Endothelial cell (in vitro differentiated cells): Measurements from ENCODE around the gene CYP4A11. TPM values are rescaled to one million over a fixed set of nuclear protein-coding genes. Genes with fewer than 3 reads are reported as not detected.
"Not testable (repeated sequence)": the region's sequence is repeated elsewhere in the genome, so short reads cannot be mapped to it uniquely, and the experiment has no call there.

Experiments
- DNase-seq: peaks from one replicate; pipeline ENCODE4 v3.0.0; 2021; ENCODE audit warnings: low spot score
- H3K27ac Mint-ChIP-seq: one replicate; pipeline ENCODE4 v1.8.0; 2021; ENCODE audit warnings: mixed read lengths, inconsistent platforms; ENCODE audit not compliant: unreplicated experiment
- H3K27me3 Mint-ChIP-seq: one replicate; pipeline ENCODE4 v1.8.0; 2021; ENCODE audit warnings: mild to moderate bottlenecking, moderate library complexity, mixed read lengths, inconsistent platforms; ENCODE audit not compliant: unreplicated experiment
- H3K36me3 Mint-ChIP-seq: one replicate; pipeline ENCODE4 v1.8.0; 2021; ENCODE audit warnings: mild to moderate bottlenecking, low read depth, mixed read lengths, inconsistent platforms; ENCODE audit not compliant: unreplicated experiment
- H3K4me1 Mint-ChIP-seq: one replicate; pipeline ENCODE4 v1.8.0; 2021; ENCODE audit warnings: mild to moderate bottlenecking, mixed read lengths, inconsistent platforms; ENCODE audit not compliant: unreplicated experiment
- H3K4me3 Mint-ChIP-seq: one replicate; pipeline ENCODE4 v1.8.0; 2021; ENCODE audit warnings: mild to moderate bottlenecking, mixed read lengths, inconsistent platforms; ENCODE audit not compliant: unreplicated experiment
- H3K9me3 Mint-ChIP-seq: one replicate; pipeline ENCODE4 v1.8.0; 2021; ENCODE audit warnings: mixed read lengths, inconsistent platforms; ENCODE audit not compliant: unreplicated experiment
- long read RNA-seq: library from polyadenylated mRNA; unstranded; transcript quantifications from one replicate; pipeline ENCODE4 v2.0.0, GENCODE V29; 2020; ENCODE audit not compliant: unreplicated experiment
- total RNA-seq: library from RNA; stranded (reverse); fragmentation: NEBNext Ultra II Directional; extraction: Animal tissue kit (Norgen Biotek cat#: 25700); gene quantifications from one replicate; pipeline ENCODE4 v1.2.1, GENCODE V29; 2021; ENCODE audit not compliant: unreplicated experiment
- TF ChIP-seq, protein P1 (sequence below): fragments of 200-600 bp; sonication (generic); IDR thresholded peaks from one replicate; pipeline ENCODE4 v1.5.0; 2021; ENCODE audit warnings: antibody characterized with exemption; ENCODE audit not compliant: unreplicated experiment

CYP4A11 gene
- total RNA-seq = not detected
- long read RNA-seq = 0 reads

DNA sequence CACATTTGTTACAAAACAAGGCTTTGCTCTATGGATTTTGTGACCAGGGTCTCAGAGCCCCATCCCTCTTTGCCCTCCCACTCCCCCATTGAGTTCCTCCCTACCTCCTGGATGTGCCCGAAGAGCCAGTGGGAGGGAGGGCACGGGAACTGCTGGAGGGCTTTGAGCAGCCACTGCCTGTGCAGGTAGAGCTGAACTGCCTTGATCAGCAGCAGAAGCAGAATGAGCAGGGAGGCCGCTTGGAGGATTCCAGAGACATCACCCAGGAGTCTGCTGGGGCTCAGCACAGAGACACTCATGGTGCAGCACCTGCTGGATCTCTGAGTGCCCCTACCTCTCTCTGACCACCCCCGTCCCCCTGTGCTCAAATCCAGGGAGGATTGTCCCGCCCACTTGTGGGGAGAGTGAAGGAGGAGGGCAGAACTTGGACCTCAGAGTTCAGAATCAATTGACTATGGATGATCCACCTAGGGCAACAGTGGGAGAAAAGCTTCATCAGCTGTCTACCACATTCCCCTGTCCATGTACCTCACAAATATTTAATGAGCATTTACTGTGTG lies at the start of gene CYP4A11:
Gene CYP4A11, minus strand, starts transcription at position 342 of the 560 bp plus-strand sequence. Its CDS starts 43 bp downstream, at position 299.
- Mint-ChIP-seq H3K27me3 (peaks cover 3% of the 10 kb centered on the region), H3K36me3 (peaks cover 5% of the 10 kb centered on the region), H3K4me1 (no peaks in the 10 kb centered on the region), H3K9me3 (no peaks in the 10 kb centered on the region), H3K4me3 (no peak within 1 kb of the TSS), H3K27ac (no peak within 1 kb of the TSS)
- no peak for DNase-seq
- TF ChIP-seq, protein P1, sequence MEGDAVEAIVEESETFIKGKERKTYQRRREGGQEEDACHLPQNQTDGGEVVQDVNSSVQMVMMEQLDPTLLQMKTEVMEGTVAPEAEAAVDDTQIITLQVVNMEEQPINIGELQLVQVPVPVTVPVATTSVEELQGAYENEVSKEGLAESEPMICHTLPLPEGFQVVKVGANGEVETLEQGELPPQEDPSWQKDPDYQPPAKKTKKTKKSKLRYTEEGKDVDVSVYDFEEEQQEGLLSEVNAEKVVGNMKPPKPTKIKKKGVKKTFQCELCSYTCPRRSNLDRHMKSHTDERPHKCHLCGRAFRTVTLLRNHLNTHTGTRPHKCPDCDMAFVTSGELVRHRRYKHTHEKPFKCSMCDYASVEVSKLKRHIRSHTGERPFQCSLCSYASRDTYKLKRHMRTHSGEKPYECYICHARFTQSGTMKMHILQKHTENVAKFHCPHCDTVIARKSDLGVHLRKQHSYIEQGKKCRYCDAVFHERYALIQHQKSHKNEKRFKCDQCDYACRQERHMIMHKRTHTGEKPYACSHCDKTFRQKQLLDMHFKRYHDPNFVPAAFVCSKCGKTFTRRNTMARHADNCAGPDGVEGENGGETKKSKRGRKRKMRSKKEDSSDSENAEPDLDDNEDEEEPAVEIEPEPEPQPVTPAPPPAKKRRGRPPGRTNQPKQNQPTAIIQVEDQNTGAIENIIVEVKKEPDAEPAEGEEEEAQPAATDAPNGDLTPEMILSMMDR = no peak

- H3K9me3 Mint-ChIP-seq, DNase-seq, H3K27ac Mint-ChIP-seq, H3K36me3 Mint-ChIP-seq, H3K4me1 Mint-ChIP-seq, H3K4me3 Mint-ChIP-seq, H3K27me3 Mint-ChIP-seq: not testable (repeated sequence)
Measured at GRCh38 chr1:46990541-46990940, 49.3 kb upstream of the CYP4A11 start.

DNA sequence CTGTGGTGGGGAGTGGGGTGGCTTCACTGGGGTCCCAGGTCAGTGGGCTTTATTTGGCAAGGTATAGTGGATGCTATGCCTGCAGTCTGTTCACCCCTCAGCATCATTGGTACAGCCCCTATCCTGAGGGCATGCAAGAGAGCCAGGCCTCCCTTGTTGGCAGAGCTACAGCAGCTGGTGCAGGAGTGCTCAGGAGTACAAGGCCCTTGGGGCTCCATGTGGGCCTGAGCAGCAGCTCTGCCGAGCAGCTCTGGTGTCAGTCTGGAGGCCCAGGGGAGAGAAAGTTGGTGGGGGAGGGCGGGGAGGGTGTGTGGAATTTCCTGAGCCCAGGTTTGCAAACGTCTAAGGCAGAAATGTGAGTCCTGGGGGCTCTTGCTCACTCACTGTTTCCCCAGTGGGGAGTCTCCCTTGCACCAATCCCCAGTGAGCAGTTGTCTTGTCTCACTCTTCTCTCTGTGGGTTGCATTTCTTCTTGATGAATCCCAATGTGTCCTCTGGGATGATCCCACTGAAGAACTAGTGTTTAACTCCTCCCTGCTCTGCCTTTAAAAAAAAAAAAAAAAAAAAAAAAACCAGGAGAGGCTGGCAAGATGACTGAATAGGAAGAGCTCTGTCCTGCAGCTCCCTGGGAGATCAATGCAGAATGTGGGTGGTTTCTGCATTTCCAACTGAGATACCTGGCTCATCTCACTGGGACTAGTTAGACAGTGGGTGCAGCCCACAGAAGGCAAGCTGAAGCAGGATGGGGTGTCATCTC lies 42.7 kb upstream of the CYP4A11 start:
- no peak overlapping the region for H3K27ac Mint-ChIP-seq
- H3K4me1 Mint-ChIP-seq = peaks cover 9% of the 10 kb centered on the region
- no peaks in the 10 kb centered on the region for H3K36me3 Mint-ChIP-seq
- no peak overlapping the region for H3K4me3 Mint-ChIP-seq
- TF ChIP-seq, protein P1 = no peak
- no peaks in the 10 kb centered on the region for H3K9me3 Mint-ChIP-seq
- H3K27me3 Mint-ChIP-seq = peaks cover 2% of the 10 kb centered on the region
- no peak for DNase-seq

GRCh38 chr1:46983166-46983829 lies 42.0 kb upstream of the CYP4A11 start:
- Mint-ChIP-seq H3K9me3 (no peaks in the 10 kb centered on the region), H3K36me3 (no peaks in the 10 kb centered on the region), H3K4me1 (peaks cover 9% of the 10 kb centered on the region), H3K4me3 (no peak overlapping the region), H3K27ac (peak overlapping the region; percentile 2), H3K27me3 (peaks cover 2% of the 10 kb centered on the region)
- no peak for DNase-seq
- TF ChIP-seq, protein P1 = no peak

DNA sequence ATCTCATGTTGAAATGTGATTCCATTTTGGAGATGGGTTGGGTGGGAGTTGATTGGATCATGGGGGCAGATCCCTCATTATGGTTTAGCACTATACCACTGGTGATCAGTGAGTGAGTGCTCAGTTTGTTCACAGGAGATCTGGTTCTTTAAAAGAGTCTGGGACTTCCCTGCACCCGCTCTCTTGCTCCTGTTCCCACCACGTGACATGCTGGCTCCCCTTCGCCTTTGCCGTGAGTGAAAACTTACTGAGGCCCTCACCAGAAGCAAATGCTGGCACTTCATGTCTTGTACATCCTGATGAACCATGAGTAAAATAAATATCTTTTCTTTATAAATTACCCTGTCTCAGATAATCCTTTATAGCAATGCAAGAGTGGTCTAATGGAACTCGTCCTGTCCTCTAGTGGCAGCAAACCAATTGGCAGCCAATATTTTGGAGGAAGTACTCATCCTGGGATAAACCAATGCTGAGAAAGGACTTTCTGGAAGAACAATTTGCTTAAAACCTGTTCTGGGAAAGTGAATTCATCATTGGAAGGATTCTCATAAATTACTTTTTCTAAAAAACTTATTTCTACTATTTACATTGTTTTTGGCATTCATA lies 27.8 kb upstream of the CYP4A11 start:
- Mint-ChIP-seq H3K4me3 (no peak overlapping the region), H3K9me3 (no peaks in the 10 kb centered on the region), H3K27me3 (no peaks in the 10 kb centered on the region), H3K27ac (no peak overlapping the region), H3K4me1 (peaks cover 3% of the 10 kb centered on the region), H3K36me3 (peaks cover 4% of the 10 kb centered on the region)
- TF ChIP-seq, protein P1 = peak; percentile 34
- no peak for DNase-seq

GRCh38 chr1:46962272-46962671 lies 21.0 kb upstream of the CYP4A11 start:
- H3K4me3 Mint-ChIP-seq, H3K4me1 Mint-ChIP-seq, H3K27ac Mint-ChIP-seq, DNase-seq, H3K27me3 Mint-ChIP-seq: not testable (repeated sequence)
- H3K36me3 Mint-ChIP-seq = peaks cover 11% of the 10 kb centered on the region
- peaks cover 10% of the 10 kb centered on the region for H3K9me3 Mint-ChIP-seq
